ENCODE data around the gene DYNC2I2. TPM values are rescaled to one million over a fixed set of nuclear protein-coding genes. Genes with fewer than 3 reads are reported as not detected.

DYNC2I2 gene
- total RNA-seq, 1 donor from 2014 or later: 37.3 TPM

DNA sequence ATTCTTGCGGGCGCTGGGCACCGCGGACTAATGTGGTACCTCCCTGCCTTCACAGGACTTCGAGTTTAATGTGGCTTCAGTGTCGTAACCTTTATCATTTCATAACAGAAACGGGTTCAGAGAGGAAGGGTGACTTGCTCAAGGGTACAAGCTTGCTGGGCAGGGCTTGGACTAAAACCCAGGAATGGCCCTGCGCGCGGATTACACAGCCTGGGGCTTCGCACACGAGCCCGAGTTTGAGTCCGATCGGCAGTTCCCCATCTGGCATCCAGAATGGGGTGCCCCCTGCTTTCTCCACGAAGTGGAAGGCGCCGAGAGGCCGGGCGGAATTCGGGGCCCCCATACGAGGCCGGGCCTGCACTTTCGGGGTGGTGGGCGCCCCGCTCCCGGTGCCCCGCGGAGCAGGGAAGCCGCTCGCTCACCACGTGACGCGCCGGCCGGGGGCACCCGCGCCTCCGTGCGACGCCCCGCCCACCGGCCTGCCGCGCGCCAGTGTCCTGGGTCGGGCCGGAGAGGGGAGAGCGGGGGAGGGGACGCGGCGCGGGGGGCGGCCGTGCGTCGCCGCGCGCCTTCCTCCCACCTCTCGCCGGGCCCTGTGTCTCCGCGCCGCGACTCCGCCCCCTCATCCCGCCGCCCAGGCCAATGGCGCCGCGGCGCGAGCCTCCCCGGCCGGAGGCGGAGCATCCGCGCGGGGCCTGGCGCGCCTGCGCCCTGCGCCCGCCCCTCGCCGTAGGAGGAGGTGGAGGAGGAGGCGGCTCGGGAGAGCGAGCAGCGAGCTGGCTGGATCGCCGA lies 32.0 kb upstream of the DYNC2I2 start, which contains the start of gene SET:
Gene SET (plus strand): TSS at position 722 of the 792 bp plus-strand sequence. CDS start 361 bp downstream, outside the sequence.
- H3K27ac ChIP-seq: peak within 1 kb of the TSS; percentile 96
- DNase-seq: peak; percentile 97
- H3K9me3 ChIP-seq: no peaks in the 10 kb centered on the region
- H3K4me1 ChIP-seq: peaks cover 61% of the 10 kb centered on the region
- TF ChIP-seq, protein P1, sequence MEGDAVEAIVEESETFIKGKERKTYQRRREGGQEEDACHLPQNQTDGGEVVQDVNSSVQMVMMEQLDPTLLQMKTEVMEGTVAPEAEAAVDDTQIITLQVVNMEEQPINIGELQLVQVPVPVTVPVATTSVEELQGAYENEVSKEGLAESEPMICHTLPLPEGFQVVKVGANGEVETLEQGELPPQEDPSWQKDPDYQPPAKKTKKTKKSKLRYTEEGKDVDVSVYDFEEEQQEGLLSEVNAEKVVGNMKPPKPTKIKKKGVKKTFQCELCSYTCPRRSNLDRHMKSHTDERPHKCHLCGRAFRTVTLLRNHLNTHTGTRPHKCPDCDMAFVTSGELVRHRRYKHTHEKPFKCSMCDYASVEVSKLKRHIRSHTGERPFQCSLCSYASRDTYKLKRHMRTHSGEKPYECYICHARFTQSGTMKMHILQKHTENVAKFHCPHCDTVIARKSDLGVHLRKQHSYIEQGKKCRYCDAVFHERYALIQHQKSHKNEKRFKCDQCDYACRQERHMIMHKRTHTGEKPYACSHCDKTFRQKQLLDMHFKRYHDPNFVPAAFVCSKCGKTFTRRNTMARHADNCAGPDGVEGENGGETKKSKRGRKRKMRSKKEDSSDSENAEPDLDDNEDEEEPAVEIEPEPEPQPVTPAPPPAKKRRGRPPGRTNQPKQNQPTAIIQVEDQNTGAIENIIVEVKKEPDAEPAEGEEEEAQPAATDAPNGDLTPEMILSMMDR (IDR thresholded peaks at IDR 0.05): no peak
- peaks cover 28% of the 10 kb centered on the region for H3K36me3 ChIP-seq
- H3K4me3 ChIP-seq: peak within 1 kb of the TSS; percentile 78
- no peaks in the 10 kb centered on the region for H3K27me3 ChIP-seq (ENCODE audit: low read depth)
- intact Hi-C loops (cut with DNase I): no loop called here
- ATAC-seq: peak; percentile 93 to 95

DNA sequence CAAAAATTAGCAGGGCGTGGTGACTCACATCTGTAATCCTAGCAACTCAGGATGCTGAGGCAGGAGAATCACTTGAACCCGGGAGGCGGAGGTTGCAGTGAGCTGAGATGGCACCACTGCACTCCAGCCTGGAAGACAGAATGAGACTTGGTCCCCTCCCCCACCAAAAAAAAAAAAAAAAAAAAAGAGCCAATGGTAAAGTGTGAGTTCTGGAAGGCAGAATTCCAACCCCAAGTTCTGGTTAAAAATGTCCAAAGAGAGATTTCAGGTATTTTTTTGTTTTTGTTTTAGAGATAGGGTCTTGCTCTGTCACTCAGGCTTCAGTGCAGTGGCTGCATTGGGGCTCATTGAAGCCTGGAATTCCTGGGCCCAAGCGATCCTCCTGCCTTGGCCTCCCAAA lies 30.8 kb upstream of the DYNC2I2 start:
- no peak for DNase-seq
- Histone ChIP-seq H3K27me3 (ENCODE audit: low read depth) (no peaks in the 10 kb centered on the region), H3K4me1 (peaks cover 74% of the 10 kb centered on the region), H3K27ac (peak overlapping the region; percentile 96), H3K36me3 (peaks cover 15% of the 10 kb centered on the region), H3K4me3 (no peak overlapping the region), H3K9me3 (no peaks in the 10 kb centered on the region)
- no peak for ATAC-seq
- TF ChIP-seq, protein P1 (IDR thresholded peaks at IDR 0.05): no peak
- intact Hi-C loops (cut with DNase I): no loop called here

- Histone ChIP-seq H3K36me3 (no peaks in the 10 kb centered on the region), H3K27ac (peak overlapping the region; percentile 89), H3K4me1 (peaks cover 63% of the 10 kb centered on the region), H3K4me3 (peak overlapping the region; percentile 41), H3K27me3 (ENCODE audit: low read depth) (no peaks in the 10 kb centered on the region), H3K9me3 (no peaks in the 10 kb centered on the region)
- DNase-seq: peak; percentile 57
- intact Hi-C loops (cut with DNase I): no loop called here
- TF ChIP-seq, protein P1 (IDR thresholded peaks at IDR 0.05): no peak
- ATAC-seq: no peak
Measured at GRCh38 chr9:128685636-128686489, 29.2 kb upstream of the DYNC2I2 start.

DNA sequence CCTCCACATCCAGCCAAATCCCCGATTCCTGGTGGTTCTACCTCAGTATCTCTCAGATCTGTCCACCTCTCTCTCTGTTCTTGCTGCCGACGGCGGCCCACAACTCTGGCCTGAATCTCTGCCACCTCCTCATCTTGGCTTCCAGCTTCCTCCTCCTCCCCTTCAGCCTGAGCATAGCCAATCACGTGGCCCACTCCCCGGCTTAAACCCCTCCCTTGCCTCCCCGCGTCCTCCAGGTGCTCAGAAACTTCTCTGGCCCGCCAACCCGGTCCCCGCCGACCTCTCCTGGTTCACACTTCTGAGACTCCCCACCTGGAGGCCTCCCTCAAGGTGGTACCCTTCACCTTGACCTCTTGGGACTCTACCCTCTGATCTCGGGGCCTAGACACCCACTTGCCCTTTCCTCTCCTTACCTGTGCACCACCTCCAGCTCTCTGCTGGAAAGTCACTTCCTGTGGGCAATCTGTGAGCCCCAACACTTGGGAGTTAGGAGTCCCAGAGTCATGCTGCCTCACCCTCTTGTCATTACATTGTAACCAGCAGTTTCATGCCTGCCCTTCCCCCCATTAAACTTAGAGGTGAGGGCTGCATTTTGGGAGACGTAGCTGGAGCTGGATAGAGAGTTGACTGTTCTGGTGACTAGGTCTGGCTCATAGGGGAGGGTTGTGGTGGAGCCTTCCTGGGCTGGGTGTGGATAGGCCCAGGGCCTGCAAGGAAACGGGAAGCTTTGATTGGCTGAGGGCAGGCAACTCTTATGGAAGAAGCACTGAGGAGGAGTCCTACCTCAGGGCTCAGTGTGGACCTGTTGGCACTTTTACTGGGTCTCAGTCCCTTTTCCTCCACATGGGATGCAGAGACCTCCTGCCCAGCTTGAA lies 27.9 kb upstream of the DYNC2I2 start:
- DNase-seq: peak; percentile 91
- H3K4me1 ChIP-seq: peaks cover 57% of the 10 kb centered on the region
- H3K36me3 ChIP-seq: no peaks in the 10 kb centered on the region
- ATAC-seq: peak; percentile 81 to 87
- peak overlapping the region; percentile 89 for H3K27ac ChIP-seq
- no peaks in the 10 kb centered on the region for H3K27me3 ChIP-seq (ENCODE audit: low read depth)
- H3K9me3 ChIP-seq: no peaks in the 10 kb centered on the region
- intact Hi-C loops (cut with DNase I): no loop called here
- TF ChIP-seq, protein P1 (IDR thresholded peaks at IDR 0.05): no peak
- peak overlapping the region; percentile 79 for H3K4me3 ChIP-seq

GRCh38 chr9:128684065-128684324 lies 27.3 kb upstream of the DYNC2I2 start:
- ATAC-seq (peak in 1 of 2 donors; percentile 1), DNase-seq (no peak)
- peak overlapping the region; percentile 79 for H3K4me3 ChIP-seq
- H3K9me3 ChIP-seq: no peaks in the 10 kb centered on the region
- no peaks in the 10 kb centered on the region for H3K27me3 ChIP-seq (ENCODE audit: low read depth)
- H3K4me1 ChIP-seq: peaks cover 57% of the 10 kb centered on the region
- no peaks in the 10 kb centered on the region for H3K36me3 ChIP-seq
- H3K27ac ChIP-seq: peak overlapping the region; percentile 89
- TF ChIP-seq, protein P1 (IDR thresholded peaks at IDR 0.05): no peak
- intact Hi-C loops (cut with DNase I): no loop called here

All from lower lobe of right lung (tissue), 2 donors.